ENCODE measurements around the gene TEKT5. TPM values are rescaled to one million over a fixed set of nuclear protein-coding genes. Genes with fewer than 3 reads are reported as not detected.
"Not testable (repeated sequence)": the region's sequence is repeated elsewhere in the genome, so short reads cannot be mapped to it uniquely, and the experiment has no call there.

Gene TEKT5
- total RNA-seq, 1 donor from 2014 or later: not detected

GRCh38 chr16:10647264-10647720 is 47.4 kb downstream of the TEKT5 start:
- no peaks in the 10 kb centered on the region for H3K9me3 Mint-ChIP-seq
- H3K36me3 Mint-ChIP-seq (ENCODE audit: low read depth): no peaks in the 10 kb centered on the region
- H3K4me1 Mint-ChIP-seq (ENCODE audit: low read depth): no peaks in the 10 kb centered on the region
- H3K27ac Mint-ChIP-seq: no peak overlapping the region
- intact Hi-C loops (cut with micrococcal nuclease): no loop called here
- H3K4me3 Mint-ChIP-seq: no peak overlapping the region
- no peaks in the 10 kb centered on the region for H3K27me3 Mint-ChIP-seq (ENCODE audit: insufficient read depth)
- no peak for DNase-seq (ENCODE audit: low spot score)

GRCh38 chr16:10646581-10647263 is 48.0 kb downstream of the TEKT5 start:
- DNase-seq (ENCODE audit: low spot score): no peak
- H3K4me1 Mint-ChIP-seq (ENCODE audit: low read depth): no peaks in the 10 kb centered on the region
- intact Hi-C loops (cut with micrococcal nuclease): no loop called here

DNA sequence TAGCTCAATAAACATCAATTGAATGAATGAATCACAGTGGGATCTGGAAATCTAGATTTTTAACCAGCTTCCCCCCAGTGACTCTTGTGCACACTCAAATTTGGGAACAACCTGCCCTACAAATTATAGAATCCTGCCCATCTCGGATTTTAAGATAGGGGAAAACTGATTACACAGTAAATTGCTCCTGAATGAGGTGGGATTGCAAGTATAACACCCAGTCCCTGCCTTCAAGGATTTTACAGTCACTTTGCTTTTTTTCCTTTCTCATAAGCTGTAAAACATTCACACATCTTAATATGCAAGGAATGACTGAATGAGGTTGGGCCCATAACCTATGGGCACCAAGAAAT is 48.5 kb downstream of the TEKT5 start:
- no peak overlapping the region for H3K27ac Mint-ChIP-seq
- H3K27me3 Mint-ChIP-seq (ENCODE audit: insufficient read depth): no peaks in the 10 kb centered on the region
- H3K9me3 Mint-ChIP-seq: no peaks in the 10 kb centered on the region
- no peaks in the 10 kb centered on the region for H3K36me3 Mint-ChIP-seq (ENCODE audit: low read depth)
- H3K4me3 Mint-ChIP-seq: no peak overlapping the region
- no peak for DNase-seq (ENCODE audit: low spot score)
- intact Hi-C loops (cut with micrococcal nuclease): no loop called here
- no peaks in the 10 kb centered on the region for H3K4me1 Mint-ChIP-seq (ENCODE audit: low read depth)

More at GRCh38 chr16:10646581-10647263, 48.0 kb downstream of the TEKT5 start:
- no peak overlapping the region for H3K27ac Mint-ChIP-seq
- no peaks in the 10 kb centered on the region for H3K36me3 Mint-ChIP-seq (ENCODE audit: low read depth)
- no peak overlapping the region for H3K4me3 Mint-ChIP-seq
- no peaks in the 10 kb centered on the region for H3K27me3 Mint-ChIP-seq (ENCODE audit: insufficient read depth)
- no peaks in the 10 kb centered on the region for H3K9me3 Mint-ChIP-seq

- Mint-ChIP-seq H3K4me1 (ENCODE audit: low read depth) (no peaks in the 10 kb centered on the region), H3K36me3 (ENCODE audit: low read depth) (no peaks in the 10 kb centered on the region), H3K27ac (no peak overlapping the region), H3K4me3 (no peak overlapping the region), H3K9me3 (no peaks in the 10 kb centered on the region), H3K27me3 (ENCODE audit: insufficient read depth) (no peaks in the 10 kb centered on the region)
- intact Hi-C loops (cut with micrococcal nuclease): no loop called here
- DNase-seq (ENCODE audit: low spot score): no peak
These were observed 50.6 kb downstream of the TEKT5 start for GRCh38 chr16:10644092-10644491.

DNA sequence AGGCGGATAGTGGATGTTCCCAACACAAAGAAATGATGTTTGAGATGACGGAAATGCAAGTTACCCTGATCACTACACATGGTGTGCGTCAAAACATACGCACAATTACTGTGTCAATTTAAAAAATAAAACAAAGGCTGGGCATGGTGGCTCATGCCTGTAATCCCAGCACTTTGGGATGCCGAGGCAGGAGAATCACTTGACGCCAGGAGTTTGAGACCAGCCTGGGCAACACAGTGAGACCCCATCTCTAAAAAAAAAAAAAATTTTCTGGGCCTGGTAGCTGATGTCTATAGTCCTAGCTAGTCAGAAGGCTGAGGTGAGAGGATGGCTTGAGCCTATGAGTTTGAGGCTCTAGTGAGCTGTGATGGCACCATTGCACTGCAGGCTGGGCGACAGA is 51.8 kb downstream of the TEKT5 start:
- no peak overlapping the region for H3K4me3 Mint-ChIP-seq
- intact Hi-C loops (cut with micrococcal nuclease): no loop called here
- no peaks in the 10 kb centered on the region for H3K9me3 Mint-ChIP-seq
- no peaks in the 10 kb centered on the region for H3K36me3 Mint-ChIP-seq (ENCODE audit: low read depth)
- H3K27ac Mint-ChIP-seq: no peak overlapping the region
- DNase-seq (ENCODE audit: low spot score): no peak
- no peaks in the 10 kb centered on the region for H3K4me1 Mint-ChIP-seq (ENCODE audit: low read depth)
- H3K27me3 Mint-ChIP-seq (ENCODE audit: insufficient read depth): peaks cover 4% of the 10 kb centered on the region

- no peak overlapping the region for H3K27ac Mint-ChIP-seq
- no peaks in the 10 kb centered on the region for H3K9me3 Mint-ChIP-seq
- no peaks in the 10 kb centered on the region for H3K4me1 Mint-ChIP-seq (ENCODE audit: low read depth)
- no peaks in the 10 kb centered on the region for H3K36me3 Mint-ChIP-seq (ENCODE audit: low read depth)
- no peak for DNase-seq (ENCODE audit: low spot score)
- peaks cover 4% of the 10 kb centered on the region for H3K27me3 Mint-ChIP-seq (ENCODE audit: insufficient read depth)
- intact Hi-C loops (cut with micrococcal nuclease): no loop called here
- no peak overlapping the region for H3K4me3 Mint-ChIP-seq
These were observed 52.5 kb downstream of the TEKT5 start for GRCh38 chr16:10641953-10642949.

GRCh38 chr16:10641555-10641952 is 53.2 kb downstream of the TEKT5 start:
- Mint-ChIP-seq H3K4me3 (no peak overlapping the region), H3K36me3 (ENCODE audit: low read depth) (no peaks in the 10 kb centered on the region), H3K4me1 (ENCODE audit: low read depth) (no peaks in the 10 kb centered on the region), H3K27me3 (ENCODE audit: insufficient read depth) (peaks cover 4% of the 10 kb centered on the region), H3K9me3 (no peaks in the 10 kb centered on the region), H3K27ac (no peak overlapping the region)
- no peak for DNase-seq (ENCODE audit: low spot score)
- intact Hi-C loops (cut with micrococcal nuclease): no loop called here

- H3K9me3 Mint-ChIP-seq: no peaks in the 10 kb centered on the region
- no peak overlapping the region for H3K27ac Mint-ChIP-seq
- DNase-seq (ENCODE audit: low spot score): no peak
- H3K36me3 Mint-ChIP-seq (ENCODE audit: low read depth): no peaks in the 10 kb centered on the region
- intact Hi-C loops (cut with micrococcal nuclease): no loop called here
- H3K4me1 Mint-ChIP-seq (ENCODE audit: low read depth): no peaks in the 10 kb centered on the region
- H3K4me3 Mint-ChIP-seq: no peak overlapping the region
- peaks cover 4% of the 10 kb centered on the region for H3K27me3 Mint-ChIP-seq (ENCODE audit: insufficient read depth)
These were observed 53.8 kb downstream of the TEKT5 start for GRCh38 chr16:10640934-10641333.

GRCh38 chr16:10638101-10638500 is 56.6 kb downstream of the TEKT5 start:
- no peak for DNase-seq (ENCODE audit: low spot score)
- Mint-ChIP-seq H3K4me3 (no peak overlapping the region), H3K4me1 (ENCODE audit: low read depth) (no peaks in the 10 kb centered on the region), H3K27me3 (ENCODE audit: insufficient read depth) (peaks cover 4% of the 10 kb centered on the region), H3K9me3 (peaks cover 4% of the 10 kb centered on the region), H3K36me3 (ENCODE audit: low read depth) (no peaks in the 10 kb centered on the region), H3K27ac (no peak overlapping the region)
- intact Hi-C loops (cut with micrococcal nuclease): no loop called here

DNA sequence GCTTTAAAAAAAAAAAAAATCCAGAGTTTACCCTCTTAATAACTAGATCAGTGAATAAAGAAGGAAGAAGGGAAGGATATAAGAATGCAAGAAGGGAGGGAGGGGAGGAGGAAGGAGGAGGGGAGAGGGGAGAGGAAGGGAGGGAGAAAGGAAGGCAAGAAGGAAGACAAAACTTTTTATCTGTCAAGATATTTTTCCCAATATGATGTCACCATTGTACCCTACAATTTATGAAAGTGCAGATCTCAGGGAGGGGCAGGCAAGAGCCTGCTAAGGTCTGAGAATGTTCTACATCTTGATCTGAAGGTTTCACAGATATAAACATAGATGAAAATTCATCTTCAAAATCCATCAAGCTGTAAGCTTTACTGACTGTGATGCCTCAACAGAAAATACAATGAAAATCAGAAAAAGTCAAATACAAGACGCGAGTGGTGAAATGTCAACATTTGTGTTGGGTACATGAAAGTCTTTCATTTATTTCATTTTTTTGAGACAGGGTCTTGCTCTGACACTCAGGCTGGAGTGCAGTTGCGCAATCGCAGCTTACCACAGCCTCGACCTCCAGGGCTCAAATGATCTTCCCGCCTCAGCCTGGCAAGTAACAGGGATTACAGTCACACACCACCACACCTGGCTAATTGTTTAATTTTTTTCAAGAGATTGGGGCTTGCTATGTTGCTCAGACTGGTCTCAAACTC is 57.2 kb downstream of the TEKT5 start:
- Mint-ChIP-seq H3K27me3 (ENCODE audit: insufficient read depth) (peaks cover 4% of the 10 kb centered on the region), H3K27ac (no peak overlapping the region), H3K9me3 (peaks cover 4% of the 10 kb centered on the region), H3K36me3 (ENCODE audit: low read depth) (no peaks in the 10 kb centered on the region), H3K4me3 (no peak overlapping the region), H3K4me1 (ENCODE audit: low read depth) (no peaks in the 10 kb centered on the region)
- intact Hi-C loops (cut with micrococcal nuclease): no loop called here
- no peak for DNase-seq (ENCODE audit: low spot score)

GRCh38 chr16:10635365-10636021 is 59.2 kb downstream of the TEKT5 start:
- no peak overlapping the region for H3K4me3 Mint-ChIP-seq
- H3K36me3 Mint-ChIP-seq (ENCODE audit: low read depth): no peaks in the 10 kb centered on the region
- peaks cover 4% of the 10 kb centered on the region for H3K27me3 Mint-ChIP-seq (ENCODE audit: insufficient read depth)
- H3K9me3 Mint-ChIP-seq: peaks cover 4% of the 10 kb centered on the region
- no peak for DNase-seq (ENCODE audit: low spot score)
- intact Hi-C loops (cut with micrococcal nuclease): no loop called here
- H3K27ac Mint-ChIP-seq: no peak overlapping the region
- H3K4me1 Mint-ChIP-seq (ENCODE audit: low read depth): no peaks in the 10 kb centered on the region

- H3K4me1 Mint-ChIP-seq (ENCODE audit: low read depth); H3K9me3 Mint-ChIP-seq; intact Hi-C loops (cut with micrococcal nuclease); H3K36me3 Mint-ChIP-seq (ENCODE audit: low read depth); H3K27me3 Mint-ChIP-seq (ENCODE audit: insufficient read depth); H3K27ac Mint-ChIP-seq; H3K4me3 Mint-ChIP-seq; DNase-seq (ENCODE audit: low spot score): not testable (repeated sequence)
These were observed 61.3 kb downstream of the TEKT5 start for GRCh38 chr16:10633429-10633828.
